ENCODE data around the gene PET100.

PET100 gene

DNA sequence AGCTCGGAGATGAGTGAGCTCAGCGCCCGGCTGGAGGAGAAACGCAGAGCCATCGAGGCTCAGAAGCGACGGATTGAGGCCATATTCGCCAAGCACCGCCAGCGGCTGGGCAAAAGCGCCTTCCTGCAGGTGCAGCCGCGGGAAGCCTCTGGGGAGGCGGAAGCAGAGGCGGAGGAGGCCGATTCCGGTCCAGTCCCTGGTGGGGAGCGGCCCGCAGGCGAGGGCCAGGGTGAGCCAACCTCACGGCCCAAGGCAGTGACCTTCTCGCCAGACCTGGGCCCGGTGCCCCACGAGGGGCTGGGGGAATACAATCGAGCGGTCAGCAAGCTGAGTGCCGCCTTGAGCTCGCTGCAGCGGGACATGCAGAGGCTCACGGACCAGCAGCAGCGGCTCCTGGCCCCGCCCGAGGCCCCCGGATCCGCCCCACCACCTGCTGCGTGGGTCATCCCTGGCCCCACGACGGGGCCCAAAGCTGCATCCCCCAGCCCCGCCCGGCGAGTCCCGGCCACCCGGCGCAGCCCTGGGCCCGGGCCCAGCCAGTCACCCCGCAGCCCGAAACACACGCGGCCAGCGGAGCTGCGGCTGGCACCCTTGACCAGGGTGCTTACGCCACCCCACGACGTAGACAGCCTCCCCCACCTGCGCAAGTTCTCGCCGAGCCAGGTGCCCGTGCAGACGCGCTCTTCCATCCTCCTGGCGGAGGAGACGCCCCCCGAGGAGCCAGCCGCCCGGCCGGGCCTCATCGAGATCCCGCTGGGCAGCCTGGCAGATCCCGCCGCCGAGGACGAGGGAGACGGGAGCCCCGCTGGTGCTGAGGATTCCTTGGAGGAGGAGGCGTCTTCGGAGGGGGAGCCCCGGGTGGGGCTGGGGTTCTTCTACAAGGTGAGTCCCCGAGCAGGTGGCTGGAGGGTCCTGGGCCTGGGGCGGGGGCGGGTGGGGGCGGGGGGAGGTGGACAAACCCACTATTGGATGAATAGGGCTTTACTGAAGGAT is 17.0 kb upstream of the PET100 start:
- no peak for DNase-seq (ENCODE audit: low read depth)

DNA sequence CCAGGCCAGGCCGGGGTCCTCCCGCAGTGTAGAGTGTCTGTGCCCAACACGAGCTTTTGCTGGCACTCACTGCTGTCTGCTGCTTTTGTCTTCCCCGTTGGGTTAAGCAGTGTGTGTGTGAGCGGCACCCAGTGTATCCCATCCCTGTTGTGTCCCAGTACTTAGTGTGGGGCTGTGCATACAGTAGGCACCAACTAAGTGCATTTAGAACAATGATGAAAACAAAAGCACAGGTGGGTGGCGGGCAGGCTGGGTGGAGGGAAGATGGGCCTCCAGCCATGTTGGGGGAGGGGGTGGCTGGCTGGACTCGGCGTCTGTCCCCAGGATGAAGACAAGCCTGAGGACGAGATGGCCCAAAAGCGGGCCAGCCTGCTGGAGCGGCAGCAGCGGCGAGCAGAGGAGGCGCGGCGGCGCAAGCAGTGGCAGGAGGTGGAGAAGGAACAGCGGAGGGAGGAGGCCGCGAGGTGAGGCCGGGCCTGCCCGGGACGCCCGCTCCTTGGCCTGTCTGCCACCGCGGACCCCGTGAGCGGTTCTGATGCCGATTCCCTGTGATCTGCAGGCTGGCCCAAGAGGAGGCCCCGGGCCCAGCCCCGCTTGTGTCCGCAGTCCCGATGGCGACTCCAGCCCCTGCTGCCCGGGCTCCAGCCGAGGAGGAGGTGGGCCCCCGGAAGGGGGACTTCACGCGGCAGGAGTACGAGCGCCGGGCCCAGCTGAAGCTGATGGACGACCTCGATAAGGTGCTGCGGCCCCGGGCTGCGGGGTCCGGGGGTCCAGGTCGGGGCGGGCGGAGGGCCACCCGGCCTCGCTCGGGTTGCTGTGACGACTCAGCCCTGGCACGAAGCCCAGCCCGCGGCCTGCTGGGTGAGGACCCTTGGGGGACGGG is 14.5 kb upstream of the PET100 start:
- no peak for DNase-seq (ENCODE audit: low read depth)

DNA sequence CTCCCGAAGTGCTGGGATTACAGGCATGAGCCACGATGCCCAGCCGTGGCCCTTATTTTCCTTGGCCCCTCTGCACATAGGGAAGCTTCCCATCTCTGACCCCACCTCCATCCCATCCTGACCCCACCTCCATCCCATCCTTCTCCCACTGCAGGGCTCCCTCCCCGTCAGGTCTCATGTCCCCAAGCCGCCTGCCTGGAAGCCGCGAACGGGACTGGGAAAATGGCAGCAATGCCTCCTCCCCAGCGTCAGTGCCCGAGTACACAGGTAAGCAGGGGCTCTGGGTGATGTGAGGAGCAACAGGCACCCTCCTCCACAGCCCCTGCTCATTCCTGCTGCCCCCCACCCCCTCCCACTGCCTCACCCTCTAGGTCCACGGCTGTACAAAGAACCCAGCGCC is 12.4 kb upstream of the PET100 start:
- DNase-seq (ENCODE audit: low read depth): no peak

DNA sequence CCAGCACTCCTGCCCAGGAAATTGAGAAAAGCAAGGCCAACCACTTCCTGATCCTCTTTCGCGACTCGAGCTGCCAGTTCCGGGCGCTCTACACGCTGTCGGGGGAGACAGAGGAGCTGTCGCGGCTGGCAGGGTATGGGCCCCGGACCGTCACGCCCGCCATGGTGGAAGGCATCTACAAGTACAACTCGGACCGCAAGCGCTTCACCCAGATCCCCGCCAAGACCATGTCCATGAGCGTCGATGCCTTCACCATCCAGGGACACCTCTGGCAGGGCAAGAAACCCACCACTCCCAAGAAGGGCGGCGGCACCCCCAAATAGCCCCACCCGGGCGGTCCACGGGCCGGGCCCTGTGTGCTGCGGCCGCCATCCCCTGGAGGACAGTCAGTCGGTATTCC is 11.9 kb upstream of the PET100 start:
- DNase-seq (ENCODE audit: low read depth): no peak

DNA sequence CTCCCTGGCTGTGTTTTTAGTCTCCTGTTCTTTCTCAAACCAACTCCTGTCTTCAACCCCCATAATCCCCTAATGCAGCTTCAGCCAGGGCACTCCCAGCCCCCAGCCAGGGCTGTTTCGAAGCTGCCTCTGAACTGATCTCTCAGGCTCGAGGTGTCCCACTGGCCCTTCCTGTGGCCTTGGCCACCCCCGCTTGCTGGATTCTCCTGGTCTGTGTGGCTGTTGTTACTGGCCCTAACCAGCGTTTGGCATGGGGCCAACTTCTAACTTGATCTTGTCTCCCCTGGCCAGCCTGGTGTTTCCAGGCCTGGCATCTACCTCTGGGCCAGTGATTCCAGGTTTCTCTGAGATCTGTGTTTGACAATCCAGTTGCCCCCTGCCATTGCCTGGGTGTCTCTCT is 11.2 kb upstream of the PET100 start:
- no peak for DNase-seq (ENCODE audit: low read depth)

DNA sequence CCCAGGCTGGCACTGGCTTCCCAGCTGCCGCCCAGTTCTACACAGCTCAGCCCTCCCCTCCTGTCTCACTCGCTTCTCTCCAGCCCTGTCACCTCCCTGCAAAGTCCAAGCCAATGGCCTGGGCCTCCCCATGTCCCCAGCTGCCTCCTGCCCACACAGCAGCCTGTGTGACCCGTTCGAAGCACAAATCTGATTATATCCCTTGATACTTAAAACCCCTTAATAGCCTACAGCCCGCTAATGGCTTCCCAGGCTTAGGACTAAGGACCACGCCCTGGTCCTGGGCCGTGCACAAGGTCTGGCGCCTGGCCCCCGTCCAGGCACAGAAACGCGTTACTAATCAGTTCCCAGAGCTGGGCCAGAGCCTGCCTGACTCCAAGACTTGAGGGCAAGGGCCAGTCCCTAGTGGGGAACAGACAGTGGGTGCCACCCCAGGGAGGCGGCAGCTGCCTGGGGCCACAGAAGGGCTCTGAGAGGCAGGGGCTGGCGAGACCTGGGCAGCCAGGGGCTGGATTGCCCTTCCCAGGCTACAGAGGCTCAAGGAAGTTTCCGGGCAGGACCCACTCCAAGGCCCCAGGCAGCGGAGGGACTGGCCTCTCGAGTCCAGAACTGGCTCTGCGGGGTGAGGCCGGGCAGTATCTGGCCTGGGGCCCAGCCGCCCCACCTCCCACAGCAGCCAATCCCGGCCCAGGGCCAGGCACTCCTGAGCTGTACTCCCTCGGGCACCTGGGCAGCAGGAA is 10.7 kb upstream of the PET100 start:
- DNase-seq (ENCODE audit: low read depth): no peak

DNA sequence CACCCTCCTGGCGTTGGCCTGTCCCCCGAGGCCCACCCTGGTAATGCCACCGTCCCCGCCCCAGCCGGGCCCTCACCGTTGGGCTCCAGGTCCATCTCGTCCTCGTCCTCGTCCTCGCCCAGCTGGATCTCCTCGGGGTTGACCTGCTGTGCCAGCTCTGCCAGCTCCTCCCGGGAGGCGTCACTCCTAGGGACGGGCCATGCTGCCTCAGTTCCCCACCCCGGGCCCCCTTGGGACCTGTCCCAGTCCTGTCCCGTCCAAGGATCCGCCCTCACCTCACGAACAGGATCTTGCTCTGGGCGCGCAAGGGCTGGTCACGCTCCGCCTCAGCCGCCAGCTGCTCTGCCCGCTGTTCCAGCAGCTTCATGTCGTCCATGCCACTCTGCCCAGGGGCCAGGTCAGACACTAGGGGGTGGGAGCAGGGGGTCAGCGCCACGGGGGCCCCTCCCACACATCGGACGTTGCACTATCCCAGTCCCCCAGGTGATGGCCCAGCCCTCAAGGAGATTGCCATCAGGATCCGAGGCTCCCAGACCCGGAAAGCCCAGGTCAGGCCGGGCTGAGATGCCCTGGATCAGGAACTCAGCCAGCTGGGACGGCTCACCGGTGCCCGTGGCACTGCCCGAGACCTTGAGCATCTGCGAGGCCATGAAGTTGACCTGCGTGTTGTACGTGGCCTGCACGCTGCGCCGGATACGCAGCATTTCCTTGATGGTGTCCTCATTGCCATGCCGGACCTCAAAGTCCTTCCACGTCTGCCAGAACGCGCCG is 9.7 kb upstream of the PET100 start:
- DNase-seq (ENCODE audit: low read depth): no peak

DNA sequence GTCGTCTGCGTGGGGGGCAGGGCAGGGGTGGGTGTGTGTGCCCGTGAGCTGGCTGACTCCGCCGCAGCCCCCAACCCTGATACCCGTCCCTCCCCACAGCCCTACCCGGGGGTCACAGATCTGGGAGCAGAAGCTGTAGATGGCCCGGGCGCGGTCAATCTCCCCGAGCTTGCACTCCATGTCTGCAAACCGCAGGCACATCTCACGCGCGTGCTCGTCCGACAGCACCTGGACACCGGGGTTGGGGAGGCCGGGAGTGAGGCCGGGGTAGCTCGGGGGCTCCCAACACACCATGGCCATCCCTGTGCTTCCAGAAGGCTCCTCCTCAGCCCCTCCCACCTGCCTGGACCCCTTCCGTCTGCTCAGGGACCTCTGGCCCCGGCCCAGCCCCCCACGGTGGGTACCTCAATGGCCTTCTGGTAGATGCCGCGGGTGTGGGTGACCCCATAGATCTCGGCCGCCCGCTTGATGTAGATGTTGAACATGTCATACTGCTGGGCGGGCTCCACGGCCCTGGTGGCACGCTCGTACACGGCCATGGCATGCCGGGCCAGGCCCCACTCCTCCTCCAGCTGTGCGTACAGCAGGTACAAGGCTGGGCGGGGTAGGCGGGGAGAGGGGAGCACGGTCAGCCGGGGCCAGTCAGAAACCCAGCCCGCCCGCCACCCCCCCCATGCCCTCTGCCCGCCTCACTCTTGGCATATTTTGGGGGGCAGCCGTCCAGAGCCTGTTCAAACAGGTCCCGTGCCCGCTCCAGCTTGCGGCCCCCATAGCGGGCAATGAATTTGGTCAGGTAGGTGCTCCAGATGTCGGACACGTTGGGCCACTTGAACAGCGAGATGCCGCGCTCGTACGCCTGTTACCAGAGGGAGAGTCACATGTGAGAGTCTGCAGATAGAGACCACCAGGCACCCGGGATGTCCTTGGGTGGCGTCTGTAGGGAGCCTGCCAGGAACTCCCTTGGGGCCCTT is 8.9 kb upstream of the PET100 start:
- DNase-seq (ENCODE audit: low read depth): no peak

DNA sequence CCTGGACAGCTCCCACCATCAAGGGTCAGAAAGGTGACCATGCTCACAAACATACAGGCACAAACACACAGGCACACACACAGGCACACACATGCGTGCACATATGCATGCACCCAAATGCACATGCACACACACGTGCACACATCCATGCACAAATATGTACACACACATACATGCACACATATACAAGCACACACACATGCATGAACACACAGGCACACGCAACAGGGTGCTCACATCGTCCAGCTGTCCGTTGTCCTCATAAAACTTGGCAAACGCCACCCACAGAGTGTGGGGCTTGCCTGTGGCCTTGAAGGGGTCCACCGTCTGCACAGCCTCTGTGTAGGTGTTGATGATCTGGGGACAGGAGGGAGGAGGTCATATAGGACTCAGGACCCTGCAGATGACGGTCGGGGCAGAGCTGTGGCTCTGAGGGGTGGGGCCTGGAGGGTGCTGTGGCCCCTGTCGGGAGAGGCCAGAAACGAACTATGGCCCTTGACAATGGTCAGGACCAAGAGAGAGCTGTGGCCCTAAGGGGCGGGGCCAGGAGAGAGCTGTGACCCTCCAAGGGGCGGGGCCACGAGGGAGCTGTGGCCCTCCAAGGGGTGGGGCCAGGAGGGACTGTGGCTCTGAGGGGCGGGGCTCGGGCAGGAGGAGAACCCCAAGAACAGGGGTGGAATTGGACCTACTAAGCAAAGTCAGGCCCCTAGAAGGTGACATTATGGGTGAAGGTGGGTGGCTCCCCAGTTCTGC is 6.5 kb upstream of the PET100 start:
- DNase-seq (ENCODE audit: low read depth): no peak

DNA sequence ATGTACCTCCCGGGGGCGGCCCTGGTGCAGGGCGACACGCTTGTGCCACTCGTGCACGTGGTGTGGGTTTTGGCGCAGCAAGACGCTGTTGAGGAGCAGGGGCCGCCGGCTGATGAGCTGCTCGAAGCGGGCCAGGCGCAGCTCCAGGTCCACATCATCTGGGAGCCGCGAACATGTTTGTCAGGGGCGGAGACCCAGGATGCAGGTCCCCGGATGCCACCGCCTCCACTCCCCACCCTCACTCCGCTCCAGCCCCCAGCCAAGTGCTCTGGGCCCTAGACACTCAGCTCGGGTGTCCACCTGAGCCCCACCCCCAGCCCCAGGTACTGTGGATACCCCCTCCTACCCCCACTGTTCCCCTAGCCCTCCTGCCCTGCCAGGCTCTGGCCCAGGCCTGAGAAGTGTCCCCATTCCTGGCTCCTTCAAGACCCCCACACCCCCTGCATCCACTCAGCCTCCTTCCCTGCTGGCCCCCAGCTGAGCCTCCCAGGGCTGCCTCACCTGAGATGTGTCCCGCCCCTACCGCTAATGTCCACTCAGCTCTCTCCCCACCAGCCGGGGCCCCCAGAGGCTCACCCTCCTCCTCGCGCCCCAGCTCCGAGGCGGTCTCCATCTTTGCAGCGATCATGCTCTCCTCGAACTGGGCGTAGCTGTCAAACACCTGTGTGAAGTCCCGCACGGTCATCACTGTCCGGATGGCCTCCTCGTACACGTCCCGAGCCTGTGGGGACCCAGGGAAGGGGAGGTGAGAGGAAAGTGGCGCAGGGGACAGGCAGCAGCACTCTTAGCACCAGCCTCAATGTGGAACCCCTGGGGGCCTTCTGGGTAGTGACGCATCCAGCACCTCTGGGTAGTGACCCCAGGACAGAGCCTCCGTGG is 5.6 kb upstream of the PET100 start:
- no peak for DNase-seq (ENCODE audit: low read depth)

DNA sequence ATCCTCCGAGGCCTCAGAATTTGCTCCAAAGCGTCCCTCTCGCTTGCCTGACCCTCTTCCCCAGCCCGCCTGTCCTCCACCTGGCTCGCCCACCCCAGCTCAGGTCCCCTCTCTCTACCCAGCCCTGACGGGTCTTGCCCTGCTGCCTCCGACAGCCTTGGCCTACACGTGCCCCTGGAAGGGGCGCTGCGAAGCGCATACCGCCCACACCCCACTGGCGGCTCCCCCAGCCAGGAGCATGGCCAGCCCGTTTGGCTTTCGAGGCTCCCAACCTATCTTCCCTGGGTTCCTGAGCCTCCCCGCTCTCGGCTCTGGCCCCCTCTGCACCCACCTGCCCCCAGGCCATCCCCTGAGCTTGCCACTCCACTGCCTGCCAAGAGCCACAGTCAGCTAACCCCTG is 4.8 kb upstream of the PET100 start:
- no peak for DNase-seq (ENCODE audit: low read depth)

DNA sequence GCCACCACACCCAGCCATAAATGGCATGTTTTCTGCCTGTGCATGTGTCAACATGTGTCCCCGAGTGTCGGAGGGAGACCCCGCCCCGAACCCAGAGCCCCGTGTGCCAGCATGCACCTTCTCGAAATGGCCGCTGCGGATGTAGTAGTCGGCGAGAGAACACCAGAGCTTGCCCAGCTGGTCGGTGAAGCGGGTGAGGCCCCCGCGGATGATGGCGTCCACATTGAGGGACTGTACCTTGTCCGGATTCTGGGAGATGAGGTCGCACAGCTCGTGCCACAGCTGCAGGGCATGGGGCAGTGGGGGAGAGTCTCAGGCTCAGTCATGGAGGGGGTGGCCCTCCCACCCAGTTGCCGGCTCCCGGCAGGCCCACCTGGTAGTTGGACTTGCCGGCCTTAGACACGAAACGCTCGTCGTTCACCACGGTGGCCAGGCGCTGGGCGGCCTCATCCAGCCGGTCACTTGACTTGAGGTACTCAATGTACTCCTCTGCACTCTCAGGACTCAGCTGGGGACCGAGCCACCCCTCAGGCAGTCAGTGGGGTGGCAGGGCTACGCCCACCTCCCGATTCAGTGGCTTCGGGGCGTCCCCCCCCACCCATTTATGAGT is 3.7 kb upstream of the PET100 start:
- DNase-seq (ENCODE audit: low read depth): no peak

DNA sequence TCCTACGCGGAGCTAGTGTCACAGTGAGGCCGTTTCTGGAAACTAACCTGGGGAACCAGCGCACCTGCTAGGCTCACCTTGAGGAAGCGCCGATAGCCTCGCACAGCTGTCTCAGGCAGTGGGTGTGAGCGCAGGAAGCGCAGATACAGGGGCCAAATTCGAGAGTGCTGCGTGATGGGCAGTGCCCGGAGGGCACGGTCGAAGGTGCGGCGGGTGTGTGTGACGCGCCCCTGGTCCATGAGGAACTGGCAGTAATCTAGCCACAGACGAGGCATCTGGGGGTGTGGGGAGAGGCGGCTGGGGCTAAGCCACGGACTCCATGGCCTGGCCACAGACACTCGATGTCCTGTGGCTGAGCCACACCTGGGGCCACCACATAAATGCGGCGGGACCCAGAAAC is 2.4 kb upstream of the PET100 start:
- no peak for DNase-seq (ENCODE audit: low read depth)

DNA sequence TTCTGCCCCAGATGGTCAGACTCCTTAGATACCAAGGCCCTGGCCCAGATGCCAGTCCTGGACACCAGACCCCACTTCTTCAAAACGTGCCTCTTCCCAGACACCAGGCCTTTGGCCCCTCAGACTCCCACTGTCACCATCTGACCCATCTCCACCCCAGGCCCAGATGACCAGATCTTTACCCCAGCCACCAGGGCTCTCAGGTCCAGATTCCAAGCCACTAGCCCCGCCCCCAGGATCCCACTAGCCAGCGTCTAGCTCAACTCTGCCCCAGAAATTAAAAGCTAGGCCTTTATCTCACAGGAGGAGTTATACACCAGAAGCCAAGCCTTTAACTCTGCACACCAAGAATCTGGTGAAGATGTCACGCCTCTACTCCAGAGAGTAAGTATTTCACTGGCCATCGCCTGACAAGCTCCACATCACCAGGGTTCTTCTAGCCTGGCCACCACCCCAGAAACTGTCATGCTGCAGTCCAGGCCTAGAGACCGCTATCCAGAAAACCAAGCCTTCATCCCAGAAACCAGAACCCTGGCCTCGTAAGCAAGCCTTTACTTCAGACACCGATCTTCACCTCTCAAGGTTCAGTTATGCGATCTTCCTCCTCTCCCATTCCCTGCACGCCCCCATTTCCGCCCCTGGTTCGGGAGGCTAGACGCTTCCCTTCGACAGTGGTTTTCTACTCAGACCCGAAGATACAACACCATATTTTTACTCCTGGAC is 843 bp upstream of the PET100 start:
- no peak for DNase-seq (ENCODE audit: low read depth)

DNA sequence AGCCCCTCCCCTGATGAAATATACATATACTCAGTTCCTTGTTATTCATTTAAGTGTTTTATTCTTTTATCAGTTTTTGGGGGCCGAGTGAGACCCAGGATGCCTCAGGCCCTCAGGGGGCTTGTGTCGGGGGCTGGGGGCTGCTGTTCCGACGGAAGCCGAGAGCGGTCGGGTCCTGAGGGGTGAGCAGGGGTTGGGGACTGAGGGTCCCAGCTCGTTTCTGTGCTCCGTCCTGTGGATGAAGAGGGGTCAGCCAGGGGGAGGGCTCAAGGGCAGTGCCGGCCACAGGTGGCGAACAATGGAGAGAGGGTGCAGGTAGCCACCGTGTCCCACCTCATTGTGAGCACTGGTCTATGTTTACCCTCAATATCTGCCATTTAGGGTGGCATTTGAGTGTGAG is 2.0 kb downstream of the PET100 start:
- DNase-seq (ENCODE audit: low read depth): no peak

DNA sequence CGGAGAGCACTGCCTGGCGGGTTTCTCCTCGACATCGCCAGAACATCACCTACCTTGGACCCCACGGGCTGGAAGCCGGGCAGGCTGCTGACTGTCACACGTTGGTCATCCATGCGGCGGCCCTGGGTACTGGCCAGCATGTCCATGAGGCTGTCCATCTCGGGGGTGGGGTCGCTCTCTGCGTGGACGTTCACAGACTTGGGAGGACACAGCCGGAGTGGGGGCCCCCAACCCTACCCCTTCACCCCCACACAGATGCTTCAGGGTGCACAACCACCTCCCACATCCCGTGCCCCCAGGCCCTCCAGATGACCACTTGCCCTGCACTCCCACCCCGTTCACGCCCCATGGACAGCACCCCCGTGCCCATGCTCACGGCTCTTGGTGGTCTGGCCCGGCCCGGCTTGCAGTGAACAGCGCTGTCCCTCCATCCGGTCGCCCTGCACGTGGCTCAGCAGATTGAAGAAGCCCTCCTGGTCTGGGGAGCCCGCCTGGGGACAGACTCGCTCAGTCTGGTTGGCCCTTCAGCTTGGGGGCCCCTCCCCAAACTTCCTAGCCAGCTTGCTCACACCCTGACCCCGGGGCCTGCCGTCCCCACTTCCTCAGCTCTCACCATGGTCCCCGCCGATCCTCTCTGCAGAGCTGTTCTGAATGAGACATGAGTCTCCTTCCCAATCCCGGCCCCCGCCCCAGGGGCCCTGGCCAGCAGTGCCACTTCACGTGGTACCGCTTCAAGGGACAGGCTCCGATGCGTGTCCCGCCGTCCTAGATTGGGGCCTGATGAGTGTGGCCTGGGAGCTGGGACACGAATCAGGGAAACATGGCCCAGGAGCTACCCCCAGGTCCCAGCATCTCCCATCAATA is 3.0 kb downstream of the PET100 start:
- DNase-seq (ENCODE audit: low read depth): no peak
